ENCODE data around the gene POLE2.

DNA sequence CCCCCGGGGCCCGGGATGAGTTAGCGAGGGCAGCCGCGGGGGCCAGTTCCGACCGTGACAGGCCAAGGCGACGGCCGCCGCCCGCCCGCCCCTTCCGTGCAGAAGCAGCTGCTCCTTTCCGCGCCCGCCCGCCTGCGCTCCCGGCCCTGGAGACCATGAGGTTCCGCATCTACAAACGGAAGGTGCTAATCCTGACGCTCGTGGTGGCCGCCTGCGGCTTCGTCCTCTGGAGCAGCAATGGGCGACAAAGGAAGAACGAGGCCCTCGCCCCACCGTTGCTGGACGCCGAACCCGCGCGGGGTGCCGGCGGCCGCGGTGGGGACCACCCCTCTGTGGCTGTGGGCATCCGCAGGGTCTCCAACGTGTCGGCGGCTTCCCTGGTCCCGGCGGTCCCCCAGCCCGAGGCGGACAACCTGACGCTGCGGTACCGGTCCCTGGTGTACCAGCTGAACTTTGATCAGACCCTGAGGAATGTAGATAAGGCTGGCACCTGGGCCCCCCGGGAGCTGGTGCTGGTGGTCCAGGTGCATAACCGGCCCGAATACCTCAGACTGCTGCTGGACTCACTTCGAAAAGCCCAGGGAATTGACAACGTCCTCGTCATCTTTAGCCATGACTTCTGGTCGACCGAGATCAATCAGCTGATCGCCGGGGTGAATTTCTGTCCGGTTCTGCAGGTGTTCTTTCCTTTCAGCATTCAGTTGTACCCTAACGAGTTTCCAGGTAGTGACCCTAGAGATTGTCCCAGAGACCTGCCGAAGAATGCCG, 66.7 kb downstream of the POLE2 start:
- TF ChIP-seq CTCF (conservative IDR thresholded peaks at IDR 0.05; ENCODE audit: low read length) (no peak), EZH2phosphoT487 (IDR thresholded peaks at IDR 0.05; ENCODE audit: borderline replicate concordance, low read depth, low read length) (no peak)

Measured in OCI-LY7 (cell line).